ENCODE data around the gene MSL1. TPM values are rescaled to one million over a fixed set of nuclear protein-coding genes. Genes with fewer than 3 reads are reported as not detected.
A peak's percentile ranks its signal among the peaks of the same experiment; 100 is the strongest.

Gene MSL1
- total and polyA plus RNA-seq, 2 of the 13 experiments (the other 11 are each of a cell fraction or from before 2014, with no cell fraction given): 63.8 to 88.5 TPM

- no peak for TF ChIP-seq ZHX2 (IDR thresholded peaks at IDR 0.05; ENCODE audit: low read depth)
- no peak for TF ChIP-seq ZHX2 (CRISPR knock-in tag; IDR thresholded peaks at IDR 0.05; ENCODE audit: borderline replicate concordance)
- TF ChIP-seq MXD1 (CRISPR knock-in tag; IDR thresholded peaks at IDR 0.05): 0 out of 2 replicates have a peak, but pooled peaks have one; percentile 20
- TF ChIP-seq ZKSCAN5 (CRISPR knock-in tag; IDR thresholded peaks at IDR 0.05): no peak
- no peak for TF ChIP-seq TERF1 (CRISPR knock-in tag; IDR thresholded peaks at IDR 0.05)
- TF ChIP-seq ZNF382 (CRISPR knock-in tag; IDR thresholded peaks at IDR 0.05; ENCODE audit: borderline replicate concordance): no peak
- TF ChIP-seq RARA (CRISPR knock-in tag; IDR thresholded peaks at IDR 0.05): no peak
Measured at GRCh38 chr17:40074871-40075200, 46.9 kb upstream of the MSL1 start (continued).
